ENCODE measurements around the gene RALB.

Gene RALB

GRCh38 chr2:120240901-120241429 is 11.7 kb upstream of the RALB start:
- Histone ChIP-seq H2AK5ac (ENCODE audit: low read length, severe bottlenecking) (no peak overlapping the region), H3K4me1 (ENCODE audit: control insufficient read depth, insufficient read depth, low read depth, low read length) (peaks cover 46% of the 10 kb centered on the region), H3K9ac (ENCODE audit: low read length) (no peak overlapping the region), H3K36me3 (ENCODE audit: control insufficient read depth in 1 of 2, insufficient read depth in 2 of 2, low read depth in 1 of 2, low read length in 2 of 2) (no peaks in the 10 kb centered on the region), H3K4me3 (ENCODE audit: insufficient read depth in 1 of 2, low read depth in 1 of 2, low read length in 2 of 2) (no peak overlapping the region), H3K27me3 (ENCODE audit: control insufficient read depth in 1 of 2, insufficient read depth in 1 of 2, low read length in 2 of 2) (no peaks in the 10 kb centered on the region), H4K8ac (ENCODE audit: low read length) (no peak overlapping the region), H3K9me3 (ENCODE audit: control insufficient read depth, low read length) (no peaks in the 10 kb centered on the region), H3K4me2 (ENCODE audit: low read length, poor library complexity, severe bottlenecking) (no peak overlapping the region), H3K27ac (ENCODE audit: low read length, poor library complexity, severe bottlenecking) (no peak overlapping the region), H2BK15ac (ENCODE audit: low read depth, poor library complexity, severe bottlenecking) (no peak overlapping the region), H3K4ac (ENCODE audit: low read depth in 1 of 2, low read length in 2 of 2) (no peak overlapping the region), H2BK12ac (ENCODE audit: low read length in 2 of 2) (no peak overlapping the region), H2BK5ac (ENCODE audit: low read depth, low read length, poor library complexity, severe bottlenecking) (no peak overlapping the region), H2AFZ (ENCODE audit: low read depth, low read length) (no peak overlapping the region), H2BK120ac (ENCODE audit: low read depth, low read length) (no peak overlapping the region), H3K79me1 (replicated peaks; ENCODE audit: low read length, poor library complexity, severe bottlenecking) (no peaks in the 10 kb centered on the region), H3K14ac (ENCODE audit: low read length in 2 of 2) (no peak overlapping the region), H4K91ac (ENCODE audit: low read length) (no peak overlapping the region), H3K18ac (ENCODE audit: low read depth in 1 of 2, low read length in 2 of 2) (no peak overlapping the region), H3K23ac (ENCODE audit: low read length in 2 of 2) (no peak overlapping the region)
- no peak for DNase-seq
- WGBS: 94% methylated on average over 10 of the region's 10 CpGs

DNA sequence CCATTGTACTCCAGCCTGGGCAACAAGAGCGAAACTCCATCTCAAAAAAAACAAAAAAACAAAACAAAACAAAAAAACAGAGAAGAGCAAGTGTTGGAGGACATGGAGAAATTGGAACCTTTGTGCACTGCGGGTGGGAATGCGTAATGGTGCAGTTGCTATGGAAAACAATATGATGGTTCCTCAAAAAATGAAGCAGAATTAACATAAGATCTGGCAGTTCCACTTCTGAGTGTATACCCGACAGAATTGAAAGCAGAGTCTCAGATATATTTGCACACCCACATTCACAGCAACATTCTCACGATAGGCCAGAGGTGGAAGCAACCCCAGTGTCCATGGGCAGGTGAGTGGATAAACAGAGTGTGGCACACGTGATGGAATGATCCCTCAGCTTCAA is 11.0 kb upstream of the RALB start:
- Histone ChIP-seq H4K91ac (ENCODE audit: low read length) (no peak overlapping the region), H2BK120ac (ENCODE audit: low read depth, low read length) (no peak overlapping the region), H2BK15ac (ENCODE audit: low read depth, poor library complexity, severe bottlenecking) (no peak overlapping the region), H3K4me2 (ENCODE audit: low read length, poor library complexity, severe bottlenecking) (no peak overlapping the region), H2BK5ac (ENCODE audit: low read depth, low read length, poor library complexity, severe bottlenecking) (no peak overlapping the region), H3K4ac (ENCODE audit: low read depth in 1 of 2, low read length in 2 of 2) (no peak overlapping the region), H3K23ac (ENCODE audit: low read length in 2 of 2) (no peak overlapping the region), H3K36me3 (ENCODE audit: control insufficient read depth in 1 of 2, insufficient read depth in 2 of 2, low read depth in 1 of 2, low read length in 2 of 2) (no peaks in the 10 kb centered on the region), H3K27me3 (ENCODE audit: control insufficient read depth in 1 of 2, insufficient read depth in 1 of 2, low read length in 2 of 2) (no peaks in the 10 kb centered on the region), H3K9ac (ENCODE audit: low read length) (no peak overlapping the region), H2AFZ (ENCODE audit: low read depth, low read length) (no peak overlapping the region), H3K27ac (ENCODE audit: low read length, poor library complexity, severe bottlenecking) (no peak overlapping the region), H2BK12ac (ENCODE audit: low read length in 2 of 2) (no peak overlapping the region), H3K9me3 (ENCODE audit: control insufficient read depth, low read length) (no peaks in the 10 kb centered on the region), H3K18ac (ENCODE audit: low read depth in 1 of 2, low read length in 2 of 2) (no peak overlapping the region), H3K4me1 (ENCODE audit: control insufficient read depth, insufficient read depth, low read depth, low read length) (peaks cover 49% of the 10 kb centered on the region), H4K8ac (ENCODE audit: low read length) (no peak overlapping the region), H2AK5ac (ENCODE audit: low read length, severe bottlenecking) (no peak overlapping the region), H3K79me1 (replicated peaks; ENCODE audit: low read length, poor library complexity, severe bottlenecking) (no peaks in the 10 kb centered on the region), H3K4me3 (ENCODE audit: insufficient read depth in 1 of 2, low read depth in 1 of 2, low read length in 2 of 2) (no peak overlapping the region), H3K14ac (ENCODE audit: low read length in 2 of 2) (no peak overlapping the region)
- 96% methylated on average over 5 of the region's 6 CpGs for WGBS
- DNase-seq: no peak

- H3K4me3 ChIP-seq (ENCODE audit: insufficient read depth in 1 of 2, low read depth in 1 of 2, low read length in 2 of 2): no peak overlapping the region
- DNase-seq: peak; percentile 47
- WGBS: 30% methylated on average over 3 of the region's 3 CpGs
- no peak overlapping the region for H3K14ac ChIP-seq (ENCODE audit: low read length in 2 of 2)
- H4K91ac ChIP-seq (ENCODE audit: low read length): peak overlapping the region; percentile 34
- no peak overlapping the region for H2BK5ac ChIP-seq (ENCODE audit: low read depth, low read length, poor library complexity, severe bottlenecking)
- H2BK120ac ChIP-seq (ENCODE audit: low read depth, low read length): no peak overlapping the region
- H3K4me2 ChIP-seq (ENCODE audit: low read length, poor library complexity, severe bottlenecking): no peak overlapping the region
- H3K9me3 ChIP-seq (ENCODE audit: control insufficient read depth, low read length): no peaks in the 10 kb centered on the region
- peak overlapping the region; percentile 20 for H4K8ac ChIP-seq (ENCODE audit: low read length)
- no peak overlapping the region for H2AK5ac ChIP-seq (ENCODE audit: low read length, severe bottlenecking)
- H3K4me1 ChIP-seq (ENCODE audit: control insufficient read depth, insufficient read depth, low read depth, low read length): peaks cover 40% of the 10 kb centered on the region
- no peak overlapping the region for H3K23ac ChIP-seq (ENCODE audit: low read length in 2 of 2)
- peak overlapping the region in 1 of 2 experiments; percentile 9 for H3K4ac ChIP-seq (ENCODE audit: low read depth in 1 of 2, low read length in 2 of 2)
- no peaks in the 10 kb centered on the region for H3K36me3 ChIP-seq (ENCODE audit: control insufficient read depth in 1 of 2, insufficient read depth in 2 of 2, low read depth in 1 of 2, low read length in 2 of 2)
- no peak overlapping the region for H2AFZ ChIP-seq (ENCODE audit: low read depth, low read length)
- peak overlapping the region in 1 of 2 experiments; percentile 25 for H2BK12ac ChIP-seq (ENCODE audit: low read length in 2 of 2)
- H2BK15ac ChIP-seq (ENCODE audit: low read depth, poor library complexity, severe bottlenecking): no peak overlapping the region
- H3K9ac ChIP-seq (ENCODE audit: low read length): no peak overlapping the region
- no peaks in the 10 kb centered on the region for H3K79me1 ChIP-seq (replicated peaks; ENCODE audit: low read length, poor library complexity, severe bottlenecking)
- peak overlapping the region; percentile 17 to 77 for H3K18ac ChIP-seq (ENCODE audit: low read depth in 1 of 2, low read length in 2 of 2)
- H3K27ac ChIP-seq (ENCODE audit: low read length, poor library complexity, severe bottlenecking): no peak overlapping the region
- H3K27me3 ChIP-seq (ENCODE audit: control insufficient read depth in 1 of 2, insufficient read depth in 1 of 2, low read length in 2 of 2): peaks cover 0 to 2% of the 10 kb centered on the region in 2 experiments
Measured at GRCh38 chr2:120243211-120243610, 9.4 kb upstream of the RALB start.

- Histone ChIP-seq H3K27me3 (ENCODE audit: control insufficient read depth in 1 of 2, insufficient read depth in 1 of 2, low read length in 2 of 2) (peaks cover 0 to 5% of the 10 kb centered on the region in 2 experiments), H2AK5ac (ENCODE audit: low read length, severe bottlenecking) (no peak overlapping the region), H3K9me3 (ENCODE audit: control insufficient read depth, low read length) (no peaks in the 10 kb centered on the region), H3K4me2 (ENCODE audit: low read length, poor library complexity, severe bottlenecking) (no peak overlapping the region), H3K23ac (ENCODE audit: low read length in 2 of 2) (no peak overlapping the region), H2BK12ac (ENCODE audit: low read length in 2 of 2) (peak overlapping the region in 1 of 2 experiments; percentile 67), H3K4me1 (ENCODE audit: control insufficient read depth, insufficient read depth, low read depth, low read length) (peaks cover 32% of the 10 kb centered on the region), H3K14ac (ENCODE audit: low read length in 2 of 2) (no peak overlapping the region), H3K27ac (ENCODE audit: low read length, poor library complexity, severe bottlenecking) (no peak overlapping the region), H4K91ac (ENCODE audit: low read length) (peak overlapping the region; percentile 14), H4K8ac (ENCODE audit: low read length) (peak overlapping the region; percentile 19), H2AFZ (ENCODE audit: low read depth, low read length) (no peak overlapping the region), H2BK5ac (ENCODE audit: low read depth, low read length, poor library complexity, severe bottlenecking) (no peak overlapping the region), H3K9ac (ENCODE audit: low read length) (no peak overlapping the region), H3K4me3 (ENCODE audit: insufficient read depth in 1 of 2, low read depth in 1 of 2, low read length in 2 of 2) (no peak overlapping the region), H3K4ac (ENCODE audit: low read depth in 1 of 2, low read length in 2 of 2) (peak overlapping the region in 1 of 2 experiments; percentile 6), H2BK15ac (ENCODE audit: low read depth, poor library complexity, severe bottlenecking) (no peak overlapping the region), H2BK120ac (ENCODE audit: low read depth, low read length) (no peak overlapping the region), H3K18ac (ENCODE audit: low read depth in 1 of 2, low read length in 2 of 2) (peak overlapping the region; percentile 2 to 68), H3K36me3 (ENCODE audit: control insufficient read depth in 1 of 2, insufficient read depth in 2 of 2, low read depth in 1 of 2, low read length in 2 of 2) (no peaks in the 10 kb centered on the region), H3K79me1 (replicated peaks; ENCODE audit: low read length, poor library complexity, severe bottlenecking) (no peaks in the 10 kb centered on the region)
- whole genome bisulfite sequencing: 97% methylated on average over 9 of the region's 9 CpGs
- DNase-seq: no peak
Measured at GRCh38 chr2:120243875-120244553, 8.6 kb upstream of the RALB start.

Measured in mesenchymal stem cell (in vitro differentiated cells and primary cell).